HCT116 (cell line): ENCODE measurements around the gene ZBED5. TPM values are rescaled to one million over a fixed set of nuclear protein-coding genes. Genes with fewer than 3 reads are reported as not detected.

Experiments used
- ATAC-seq: fragments of 200-7000 bp; cut with Tn5 transposase; 2 replicates; pipeline ENCODE4 v1.9.1; 2020; ENCODE audit warnings: mild to moderate bottlenecking, moderate library complexity
- BruUV-seq: library from RNA; stranded (reverse); fragments of 400-500 nt; replicated peaks from 2 replicates; lab custom pipeline; 2021; lab: Mats Ljungman, UMichigan
- CTCF ChIA-PET: fragments of 300-600 bp; sonication (Branson Sonifier 250); formaldehyde crosslinking; loops from one replicate; lab custom pipeline; 2021; ENCODE audit warnings: antibody characterized with exemption; lab: Charles Lee
- POLR2A ChIA-PET: fragments of 300-600, 350-600 bp; sonication (Branson Sonifier 250); formaldehyde crosslinking; loops from one replicate; lab custom pipeline; 2021; ENCODE audit warnings: antibody characterized with exemption; lab: Charles Lee
- RAD21 ChIA-PET, 2 experiments: fragments of 300-600 bp; sonication (Branson Sonifier 250); formaldehyde crosslinking; loops; one replicate each; lab custom pipeline; 2023; ENCODE audit warnings: low total read pairs in 2 of 2; ENCODE audit not compliant: uncharacterized antibody in 2 of 2, unreplicated experiment in 2 of 2, low non-redundant PET in 1 of 2; lab: Charles Lee
- DNase-seq: peaks from one replicate; pipeline ENCODE4 v3.0.0-alpha.2; 2010; ENCODE audit warnings: low read depth, low spot score
- H2AFZ ChIP-seq: fragments of 200-600 bp; shearing (Covaris generic), sonication (generic); 2 replicates; pipeline ENCODE4 v1.6.1; 2017; ENCODE audit warnings: low read depth, mixed run types, mixed read lengths, antibody characterized with exemption, low read length; ENCODE audit not compliant: poor library complexity, severe bottlenecking
- H3K27ac ChIP-seq: 2 replicates; pipeline ENCODE4 v1.5.1; 2012; ENCODE audit warnings: low read depth, low read length
- H3K27me3 ChIP-seq: fragments of 200-600 bp; sonication (generic); 2 replicates; pipeline ENCODE4 v1.6.1; 2016; ENCODE audit warnings: mixed run types, low read length, mixed read lengths; ENCODE audit not compliant: insufficient read depth
- H3K36me3 ChIP-seq, 2 experiments: fragments of 200-500 bp in 1 of 2; fragments of 200-600 bp in 1 of 2; sonication (Bioruptor generic) in 1 of 2; sonication (generic) in 1 of 2; 2 replicates each; pipeline versions ENCODE4 v1.5.1 to v1.6.1; 2014 to 2016; ENCODE audit warnings: low read length in 2 of 2, inconsistent platforms in 1 of 2, mixed read lengths in 1 of 2, mixed run types in 1 of 2; ENCODE audit not compliant: insufficient read depth in 2 of 2, control insufficient read depth in 1 of 2
- H3K4me1 ChIP-seq, 2 experiments: fragments of 200-600 bp in 1 of 2; sonication (generic) in 1 of 2; 2 replicates each; pipeline versions ENCODE4 v1.5.1 to v1.6.1; 2012 to 2017; ENCODE audit warnings: low read length in 2 of 2, inconsistent platforms in 1 of 2, mild to moderate bottlenecking in 1 of 2, mixed read lengths in 1 of 2, mixed run types in 1 of 2, moderate library complexity in 1 of 2; ENCODE audit not compliant: insufficient read depth in 2 of 2, control insufficient read depth in 1 of 2
- H3K4me2 ChIP-seq: fragments of 200-600 bp; sonication (generic); 2 replicates; pipeline ENCODE4 v1.6.1; 2017; ENCODE audit warnings: mixed run types, low read length, mixed read lengths
- H3K4me3 ChIP-seq, 2 experiments: fragments of 200-600 bp in 1 of 2; sonication (generic) in 1 of 2; replicated peaks in 1 of 2; 2 replicates each; pipeline ENCODE4 v1.5.1; 2011 to 2016; ENCODE audit warnings: low read length in 2 of 2, control low read depth in 1 of 2, low read depth in 1 of 2, mild to moderate bottlenecking in 1 of 2, mixed read lengths in 1 of 2, mixed run types in 1 of 2
- H3K79me2 ChIP-seq: fragments of 200-600 bp; sonication (generic); 2 replicates; pipeline ENCODE4 v1.6.1; 2017; ENCODE audit warnings: mild to moderate bottlenecking, mixed run types, low read length, moderate library complexity, mixed read lengths; ENCODE audit not compliant: insufficient read depth
- H3K9ac ChIP-seq: fragments of 200-600 bp; sonication (generic); 2 replicates; pipeline ENCODE4 v1.6.1; 2016; ENCODE audit warnings: low read length, mixed read lengths
- H3K9me2 ChIP-seq: fragments of 200-600 bp; sonication (generic), shearing (Covaris generic); 2 replicates; pipeline ENCODE4 v1.6.1; 2017; ENCODE audit warnings: mixed run types, mild to moderate bottlenecking, moderate library complexity; ENCODE audit not compliant: insufficient read depth
- H3K9me3 ChIP-seq, 2 experiments: fragments of 200-500 bp in 1 of 2; fragments of 200-600 bp in 1 of 2; sonication (Bioruptor generic) in 1 of 2; sonication (generic) in 1 of 2; 2 replicates each; pipeline ENCODE4 v1.6.1; 2014 to 2017; ENCODE audit warnings: low read length in 2 of 2, mixed read lengths in 2 of 2, inconsistent platforms in 1 of 2, low read depth in 1 of 2, mild to moderate bottlenecking in 1 of 2, mixed run types in 1 of 2, moderate library complexity in 1 of 2; ENCODE audit not compliant: control insufficient read depth in 1 of 2, insufficient read depth in 1 of 2
- H4K20me1 ChIP-seq: fragments of 200-600 bp; sonication (generic), shearing (Covaris generic); 2 replicates; pipeline ENCODE4 v1.6.1; 2017; ENCODE audit warnings: mixed run types, mild to moderate bottlenecking, moderate library complexity; ENCODE audit not compliant: insufficient read depth
- EGR1 ChIP-seq: IDR thresholded peaks from 2 replicates; pipeline ENCODE4 v1.6.1; 2012; ENCODE audit warnings: low read depth
- JUND ChIP-seq: IDR thresholded peaks from 2 replicates; pipeline ENCODE4 v1.6.1; 2012
- POLR2A ChIP-seq: IDR thresholded peaks from 2 replicates; pipeline ENCODE4 v1.7.0; 2011; ENCODE audit warnings: borderline replicate concordance; ENCODE audit not compliant: insufficient read depth, insufficient read length; ENCODE audit errors: extremely low read depth
- TCF7L2 ChIP-seq: IDR thresholded peaks from 2 replicates; pipeline ENCODE4 v1.7.0; 2011; ENCODE audit warnings: borderline replicate concordance, inconsistent platforms; ENCODE audit not compliant: insufficient read depth, insufficient read length; ENCODE audit errors: extremely low read depth
- intact Hi-C: fragments of 100-400 bp; cut with micrococcal nuclease; formaldehyde crosslinking; loops from 2 replicates; pipeline ENCODE4 v1.10.0; 2022
- total RNA-seq: library from RNA; stranded (reverse); gene quantifications from one replicate; pipeline ENCODE4 v1.2.1, GENCODE V29; 2021; ENCODE audit not compliant: unreplicated experiment
- TF ChIP-seq, protein P1 (sequence below): IDR thresholded peaks from 2 replicates; pipeline ENCODE4 v1.6.1; 2012; ENCODE audit warnings: low read depth
- TF ChIP-seq, protein P2 (sequence below): IDR thresholded peaks from 2 replicates; pipeline ENCODE4 v1.6.1; 2012

ZBED5 gene
- total RNA-seq, 1 experiment from 2014 or later, result 26.8 TPM

GRCh38 chr11:10828402-10828801 lies 29.5 kb downstream of the ZBED5 start (continued):
- TF ChIP-seq, protein P1, sequence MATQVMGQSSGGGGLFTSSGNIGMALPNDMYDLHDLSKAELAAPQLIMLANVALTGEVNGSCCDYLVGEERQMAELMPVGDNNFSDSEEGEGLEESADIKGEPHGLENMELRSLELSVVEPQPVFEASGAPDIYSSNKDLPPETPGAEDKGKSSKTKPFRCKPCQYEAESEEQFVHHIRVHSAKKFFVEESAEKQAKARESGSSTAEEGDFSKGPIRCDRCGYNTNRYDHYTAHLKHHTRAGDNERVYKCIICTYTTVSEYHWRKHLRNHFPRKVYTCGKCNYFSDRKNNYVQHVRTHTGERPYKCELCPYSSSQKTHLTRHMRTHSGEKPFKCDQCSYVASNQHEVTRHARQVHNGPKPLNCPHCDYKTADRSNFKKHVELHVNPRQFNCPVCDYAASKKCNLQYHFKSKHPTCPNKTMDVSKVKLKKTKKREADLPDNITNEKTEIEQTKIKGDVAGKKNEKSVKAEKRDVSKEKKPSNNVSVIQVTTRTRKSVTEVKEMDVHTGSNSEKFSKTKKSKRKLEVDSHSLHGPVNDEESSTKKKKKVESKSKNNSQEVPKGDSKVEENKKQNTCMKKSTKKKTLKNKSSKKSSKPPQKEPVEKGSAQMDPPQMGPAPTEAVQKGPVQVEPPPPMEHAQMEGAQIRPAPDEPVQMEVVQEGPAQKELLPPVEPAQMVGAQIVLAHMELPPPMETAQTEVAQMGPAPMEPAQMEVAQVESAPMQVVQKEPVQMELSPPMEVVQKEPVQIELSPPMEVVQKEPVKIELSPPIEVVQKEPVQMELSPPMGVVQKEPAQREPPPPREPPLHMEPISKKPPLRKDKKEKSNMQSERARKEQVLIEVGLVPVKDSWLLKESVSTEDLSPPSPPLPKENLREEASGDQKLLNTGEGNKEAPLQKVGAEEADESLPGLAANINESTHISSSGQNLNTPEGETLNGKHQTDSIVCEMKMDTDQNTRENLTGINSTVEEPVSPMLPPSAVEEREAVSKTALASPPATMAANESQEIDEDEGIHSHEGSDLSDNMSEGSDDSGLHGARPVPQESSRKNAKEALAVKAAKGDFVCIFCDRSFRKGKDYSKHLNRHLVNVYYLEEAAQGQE, result no peak
- TF ChIP-seq, protein P2, sequence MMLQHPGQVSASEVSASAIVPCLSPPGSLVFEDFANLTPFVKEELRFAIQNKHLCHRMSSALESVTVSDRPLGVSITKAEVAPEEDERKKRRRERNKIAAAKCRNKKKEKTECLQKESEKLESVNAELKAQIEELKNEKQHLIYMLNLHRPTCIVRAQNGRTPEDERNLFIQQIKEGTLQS, result no peak

- ATAC-seq (no peak), DNase-seq (no peak)
- H3K79me2 ChIP-seq, result no peaks in the 10 kb centered on the region
- H3K36me3 ChIP-seq, result no peaks in the 10 kb centered on the region
- H3K4me1 ChIP-seq, result no peaks in the 10 kb centered on the region
- RAD21 ChIA-PET, result no interaction called here
- H3K9me2 ChIP-seq, result no peaks in the 10 kb centered on the region
- intact Hi-C loops, result no loop called here
- no peak overlapping the region for H3K9ac ChIP-seq
- no peaks in the 10 kb centered on the region for H3K9me3 ChIP-seq
- no peak overlapping the region for H3K4me3 ChIP-seq
- no TSS peak for BruUV-seq
- no peak overlapping the region for H3K4me2 ChIP-seq
- POLR2A ChIA-PET, result interaction anchor here (1.1 kb wide), 1 partner anchor 16 kb away, joined by 5 read pairs; the partner anchor contains the start of gene EIF4G2
- no peaks in the 10 kb centered on the region for H4K20me1 ChIP-seq
- CTCF ChIA-PET, result no interaction called here
- no peak overlapping the region for H2AFZ ChIP-seq
- H3K27me3 ChIP-seq, result no peaks in the 10 kb centered on the region
- no peak for TF ChIP-seq EGR1
- TF ChIP-seq JUND, result no peak
- TF ChIP-seq TCF7L2, result no peak
- TF ChIP-seq POLR2A, result no peak
- TF ChIP-seq, all 23 proteins: peak for 0
- H3K27ac ChIP-seq, result no peak overlapping the region
Measured at GRCh38 chr11:10824888-10825287, 33.0 kb downstream of the ZBED5 start.
